ENCODE measurements around the gene CASP12.

The CASP12 gene

DNA sequence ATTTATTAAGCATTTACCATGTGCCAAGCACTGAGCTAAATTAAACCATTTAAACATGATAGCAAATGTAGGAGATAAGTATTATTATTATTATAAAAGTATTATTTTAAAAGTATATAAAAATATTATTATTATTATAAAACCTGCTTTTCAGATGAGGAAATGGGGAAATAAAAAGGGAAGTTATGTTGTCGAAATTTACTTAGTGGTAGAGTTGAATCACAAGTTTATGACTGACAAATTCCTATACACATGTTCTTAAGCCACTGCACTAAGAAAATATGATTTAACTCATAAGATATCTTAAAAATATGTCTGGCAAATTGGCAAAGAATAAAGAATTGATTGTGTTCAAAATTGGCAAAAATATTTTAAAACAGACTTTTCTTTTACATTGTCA is 53.8 kb downstream of the CASP12 start:
- TF ChIP-seq CSDC2 (CRISPR knock-in tag; IDR thresholded peaks at IDR 0.05) (no peak), TCF4 (CRISPR knock-in tag; IDR thresholded peaks at IDR 0.05; ENCODE audit: borderline replicate concordance) (no peak), ZNF70 (CRISPR knock-in tag; IDR thresholded peaks at IDR 0.05) (no peak), TOX (CRISPR knock-in tag; IDR thresholded peaks at IDR 0.05; ENCODE audit: borderline replicate concordance) (no peak), ISL1 (CRISPR knock-in tag; IDR thresholded peaks at IDR 0.05) (no peak), SNAI2 (CRISPR knock-in tag; IDR thresholded peaks at IDR 0.05) (no peak), RARB (CRISPR knock-in tag; IDR thresholded peaks at IDR 0.05) (no peak), GLIS3 (CRISPR knock-in tag; IDR thresholded peaks at IDR 0.05) (no peak)
- TF ChIP-seq, protein P1, sequence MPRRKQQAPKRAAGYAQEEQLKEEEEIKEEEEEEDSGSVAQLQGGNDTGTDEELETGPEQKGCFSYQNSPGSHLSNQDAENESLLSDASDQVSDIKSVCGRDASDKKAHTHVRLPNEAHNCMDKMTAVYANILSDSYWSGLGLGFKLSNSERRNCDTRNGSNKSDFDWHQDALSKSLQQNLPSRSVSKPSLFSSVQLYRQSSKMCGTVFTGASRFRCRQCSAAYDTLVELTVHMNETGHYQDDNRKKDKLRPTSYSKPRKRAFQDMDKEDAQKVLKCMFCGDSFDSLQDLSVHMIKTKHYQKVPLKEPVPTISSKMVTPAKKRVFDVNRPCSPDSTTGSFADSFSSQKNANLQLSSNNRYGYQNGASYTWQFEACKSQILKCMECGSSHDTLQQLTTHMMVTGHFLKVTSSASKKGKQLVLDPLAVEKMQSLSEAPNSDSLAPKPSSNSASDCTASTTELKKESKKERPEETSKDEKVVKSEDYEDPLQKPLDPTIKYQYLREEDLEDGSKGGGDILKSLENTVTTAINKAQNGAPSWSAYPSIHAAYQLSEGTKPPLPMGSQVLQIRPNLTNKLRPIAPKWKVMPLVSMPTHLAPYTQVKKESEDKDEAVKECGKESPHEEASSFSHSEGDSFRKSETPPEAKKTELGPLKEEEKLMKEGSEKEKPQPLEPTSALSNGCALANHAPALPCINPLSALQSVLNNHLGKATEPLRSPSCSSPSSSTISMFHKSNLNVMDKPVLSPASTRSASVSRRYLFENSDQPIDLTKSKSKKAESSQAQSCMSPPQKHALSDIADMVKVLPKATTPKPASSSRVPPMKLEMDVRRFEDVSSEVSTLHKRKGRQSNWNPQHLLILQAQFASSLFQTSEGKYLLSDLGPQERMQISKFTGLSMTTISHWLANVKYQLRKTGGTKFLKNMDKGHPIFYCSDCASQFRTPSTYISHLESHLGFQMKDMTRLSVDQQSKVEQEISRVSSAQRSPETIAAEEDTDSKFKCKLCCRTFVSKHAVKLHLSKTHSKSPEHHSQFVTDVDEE (CRISPR knock-in tag; IDR thresholded peaks at IDR 0.05): no peak
- TF ChIP-seq, protein P2, sequence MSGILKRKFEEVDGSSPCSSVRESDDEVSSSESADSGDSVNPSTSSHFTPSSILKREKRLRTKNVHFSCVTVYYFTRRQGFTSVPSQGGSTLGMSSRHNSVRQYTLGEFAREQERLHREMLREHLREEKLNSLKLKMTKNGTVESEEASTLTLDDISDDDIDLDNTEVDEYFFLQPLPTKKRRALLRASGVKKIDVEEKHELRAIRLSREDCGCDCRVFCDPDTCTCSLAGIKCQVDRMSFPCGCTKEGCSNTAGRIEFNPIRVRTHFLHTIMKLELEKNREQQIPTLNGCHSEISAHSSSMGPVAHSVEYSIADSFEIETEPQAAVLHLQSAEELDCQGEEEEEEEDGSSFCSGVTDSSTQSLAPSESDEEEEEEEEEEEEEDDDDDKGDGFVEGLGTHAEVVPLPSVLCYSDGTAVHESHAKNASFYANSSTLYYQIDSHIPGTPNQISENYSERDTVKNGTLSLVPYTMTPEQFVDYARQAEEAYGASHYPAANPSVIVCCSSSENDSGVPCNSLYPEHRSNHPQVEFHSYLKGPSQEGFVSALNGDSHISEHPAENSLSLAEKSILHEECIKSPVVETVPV (CRISPR knock-in tag; IDR thresholded peaks at IDR 0.05): no peak
- no peak for ATAC-seq

DNA sequence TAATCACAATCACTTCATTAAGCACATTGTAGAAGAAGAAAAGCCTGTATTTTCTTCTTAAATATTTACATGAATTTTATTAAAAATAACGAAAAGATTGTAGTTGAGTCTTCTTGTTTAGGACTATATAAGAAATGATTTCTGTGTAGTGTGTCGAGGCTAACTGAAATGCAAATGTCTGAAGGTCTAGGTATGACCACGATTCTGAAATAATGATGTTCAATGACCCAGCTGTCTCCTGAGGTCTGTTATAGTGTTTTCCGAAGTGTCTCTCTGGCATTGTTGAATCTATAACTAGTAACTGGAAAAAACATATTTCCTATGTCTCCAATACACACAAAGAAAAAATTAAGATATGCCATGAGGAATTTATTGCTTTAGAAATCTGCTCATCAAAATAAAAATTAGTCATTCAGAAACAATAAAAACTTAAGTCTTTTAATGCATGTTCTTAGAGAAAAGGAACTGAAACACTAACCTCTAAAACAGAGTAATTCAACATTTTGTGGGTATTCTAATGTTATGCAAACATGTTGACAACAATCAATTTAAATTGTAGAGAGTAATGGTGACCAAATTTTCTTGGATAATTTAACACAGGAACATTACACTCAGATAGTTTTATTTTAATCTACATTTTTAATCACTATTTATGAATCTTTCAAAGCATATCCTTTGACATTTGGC is 55.0 kb downstream of the CASP12 start:
- no peak for ATAC-seq
- TF ChIP-seq OSR1 (CRISPR knock-in tag; IDR thresholded peaks at IDR 0.05) (no peak), RARB (CRISPR knock-in tag; IDR thresholded peaks at IDR 0.05) (no peak)

DNA sequence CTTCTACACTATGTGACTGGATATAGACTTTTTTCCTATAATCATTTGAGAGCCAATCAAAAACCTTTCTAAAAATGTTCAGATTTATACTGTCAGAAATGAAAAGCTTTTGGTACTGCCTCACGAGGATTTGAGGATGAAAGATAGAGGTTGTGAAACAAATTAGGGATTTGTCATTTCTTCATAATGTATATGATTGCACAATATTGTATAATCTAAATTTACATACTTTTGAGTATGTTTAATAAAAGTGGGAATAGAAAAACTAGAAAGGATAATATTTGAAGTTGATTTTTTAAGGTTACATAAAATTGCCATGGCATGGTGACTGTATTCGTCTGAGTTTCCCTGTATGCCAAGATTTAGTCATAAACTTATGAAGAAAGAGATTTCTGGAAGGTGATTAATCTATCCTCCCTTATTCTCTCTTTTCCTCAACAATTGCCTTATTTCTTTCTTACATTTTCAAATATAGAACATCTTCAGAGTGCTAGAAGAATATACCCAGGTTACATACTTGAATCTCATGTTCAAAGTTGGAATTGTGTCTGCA is 56.2 kb downstream of the CASP12 start:
- TF ChIP-seq, protein P3, sequence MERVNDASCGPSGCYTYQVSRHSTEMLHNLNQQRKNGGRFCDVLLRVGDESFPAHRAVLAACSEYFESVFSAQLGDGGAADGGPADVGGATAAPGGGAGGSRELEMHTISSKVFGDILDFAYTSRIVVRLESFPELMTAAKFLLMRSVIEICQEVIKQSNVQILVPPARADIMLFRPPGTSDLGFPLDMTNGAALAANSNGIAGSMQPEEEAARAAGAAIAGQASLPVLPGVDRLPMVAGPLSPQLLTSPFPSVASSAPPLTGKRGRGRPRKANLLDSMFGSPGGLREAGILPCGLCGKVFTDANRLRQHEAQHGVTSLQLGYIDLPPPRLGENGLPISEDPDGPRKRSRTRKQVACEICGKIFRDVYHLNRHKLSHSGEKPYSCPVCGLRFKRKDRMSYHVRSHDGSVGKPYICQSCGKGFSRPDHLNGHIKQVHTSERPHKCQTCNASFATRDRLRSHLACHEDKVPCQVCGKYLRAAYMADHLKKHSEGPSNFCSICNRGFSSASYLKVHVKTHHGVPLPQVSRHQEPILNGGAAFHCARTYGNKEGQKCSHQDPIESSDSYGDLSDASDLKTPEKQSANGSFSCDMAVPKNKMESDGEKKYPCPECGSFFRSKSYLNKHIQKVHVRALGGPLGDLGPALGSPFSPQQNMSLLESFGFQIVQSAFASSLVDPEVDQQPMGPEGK (CRISPR knock-in tag; IDR thresholded peaks at IDR 0.05; ENCODE audit: borderline replicate concordance): no peak
- no peak for TF ChIP-seq BACH2 (CRISPR knock-in tag; IDR thresholded peaks at IDR 0.05; ENCODE audit: borderline replicate concordance)
- no peak for TF ChIP-seq ZNF565 (CRISPR knock-in tag; conservative IDR thresholded peaks at IDR 0.05; ENCODE audit: low read depth)
- no peak for TF ChIP-seq CSDC2 (CRISPR knock-in tag; IDR thresholded peaks at IDR 0.05)
- TF ChIP-seq OSR1 (CRISPR knock-in tag; IDR thresholded peaks at IDR 0.05): no peak
- TF ChIP-seq ESRRG (CRISPR knock-in tag; IDR thresholded peaks at IDR 0.05): no peak
- no peak for TF ChIP-seq PPARA (CRISPR knock-in tag; IDR thresholded peaks at IDR 0.05; ENCODE audit: borderline replicate concordance)
- TF ChIP-seq ZFP3 (CRISPR knock-in tag; IDR thresholded peaks at IDR 0.05): no peak
- no peak for ATAC-seq

DNA sequence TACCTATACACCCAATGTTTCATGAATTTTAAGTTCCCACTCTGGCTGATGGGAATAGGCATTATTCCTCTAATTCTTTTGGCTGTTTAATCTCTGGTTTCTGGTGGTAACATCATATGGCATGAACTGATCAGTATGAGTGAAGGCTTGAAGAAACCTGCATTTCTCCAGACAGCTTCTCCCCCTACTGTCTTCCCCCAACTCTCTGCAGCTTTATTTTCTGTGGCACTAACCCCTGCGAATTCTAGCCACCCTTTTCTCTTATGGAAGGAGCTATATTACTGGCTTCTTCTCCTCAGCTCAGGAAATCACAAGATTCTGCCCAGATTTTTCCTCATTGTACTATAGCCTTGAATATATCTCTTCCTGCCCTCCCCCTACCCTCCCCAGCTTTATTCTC is 57.1 kb downstream of the CASP12 start:
- ATAC-seq: no peak
- no peak for TF ChIP-seq ZNF8 (CRISPR knock-in tag; IDR thresholded peaks at IDR 0.05)
- TF ChIP-seq SNAI2 (CRISPR knock-in tag; IDR thresholded peaks at IDR 0.05): no peak
- TF ChIP-seq ZC3H10 (CRISPR knock-in tag; IDR thresholded peaks at IDR 0.05): no peak
- TF ChIP-seq, protein P3 (CRISPR knock-in tag; IDR thresholded peaks at IDR 0.05; ENCODE audit: borderline replicate concordance): no peak
- TF ChIP-seq ZFP3 (CRISPR knock-in tag; IDR thresholded peaks at IDR 0.05): no peak
- TF ChIP-seq, protein P4, sequence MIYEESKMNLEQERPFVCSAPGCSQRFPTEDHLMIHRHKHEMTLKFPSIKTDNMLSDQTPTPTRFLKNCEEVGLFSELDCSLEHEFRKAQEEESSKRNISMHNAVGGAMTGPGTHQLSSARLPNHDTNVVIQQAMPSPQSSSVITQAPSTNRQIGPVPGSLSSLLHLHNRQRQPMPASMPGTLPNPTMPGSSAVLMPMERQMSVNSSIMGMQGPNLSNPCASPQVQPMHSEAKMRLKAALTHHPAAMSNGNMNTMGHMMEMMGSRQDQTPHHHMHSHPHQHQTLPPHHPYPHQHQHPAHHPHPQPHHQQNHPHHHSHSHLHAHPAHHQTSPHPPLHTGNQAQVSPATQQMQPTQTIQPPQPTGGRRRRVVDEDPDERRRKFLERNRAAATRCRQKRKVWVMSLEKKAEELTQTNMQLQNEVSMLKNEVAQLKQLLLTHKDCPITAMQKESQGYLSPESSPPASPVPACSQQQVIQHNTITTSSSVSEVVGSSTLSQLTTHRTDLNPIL (CRISPR knock-in tag; IDR thresholded peaks at IDR 0.05; ENCODE audit: low read depth): no peak
- TF ChIP-seq ZFP30 (CRISPR knock-in tag; IDR thresholded peaks at IDR 0.05): no peak
- TF ChIP-seq BACH2 (CRISPR knock-in tag; IDR thresholded peaks at IDR 0.05; ENCODE audit: borderline replicate concordance): no peak
- no peak for TF ChIP-seq RARB (CRISPR knock-in tag; IDR thresholded peaks at IDR 0.05)
- TF ChIP-seq ZNF565 (CRISPR knock-in tag; conservative IDR thresholded peaks at IDR 0.05; ENCODE audit: low read depth): no peak
- TF ChIP-seq TOX (CRISPR knock-in tag; IDR thresholded peaks at IDR 0.05; ENCODE audit: borderline replicate concordance): no peak
- no peak for TF ChIP-seq ISL1 (CRISPR knock-in tag; IDR thresholded peaks at IDR 0.05)
- TF ChIP-seq OSR1 (CRISPR knock-in tag; IDR thresholded peaks at IDR 0.05): no peak
- TF ChIP-seq, protein P1 (CRISPR knock-in tag; IDR thresholded peaks at IDR 0.05): no peak
- TF ChIP-seq ZNF70 (CRISPR knock-in tag; IDR thresholded peaks at IDR 0.05): no peak

Measured in SK-N-SH treated with all-trans-retinoic acid at 6 μM for 48 hours (cell line).